H9 (cell line): ENCODE results near the gene SMAD6. TPM values are rescaled to one million over a fixed set of nuclear protein-coding genes. Genes with fewer than 3 reads are reported as not detected.

ENCODE experiments used
- DNase-seq: peaks from one replicate; pipeline ENCODE4 v3.0.0-alpha.2; 2017
- H2AFZ ChIP-seq: one replicate; pipeline ENCODE4 v1.6.1; 2013; ENCODE audit warnings: mild to moderate bottlenecking, low read length, control low read depth, moderate library complexity
- H2AK5ac ChIP-seq: 2 replicates; pipeline ENCODE4 v1.6.1; 2013; ENCODE audit warnings: low read length, control low read depth, mixed read lengths; ENCODE audit not compliant: insufficient read length
- H2BK120ac ChIP-seq: one replicate; pipeline ENCODE4 v1.6.1; 2013; ENCODE audit warnings: low read depth, mild to moderate bottlenecking, low read length, control low read depth, inconsistent platforms; ENCODE audit not compliant: poor library complexity, severe bottlenecking
- H2BK12ac ChIP-seq: 2 replicates; pipeline ENCODE4 v1.6.1; 2013; ENCODE audit warnings: low read length, control low read depth, mixed read lengths, low read depth; ENCODE audit not compliant: insufficient read length
- H2BK15ac ChIP-seq: 2 replicates; pipeline ENCODE4 v1.6.1; 2013; ENCODE audit warnings: low read depth, low read length, control low read depth
- H2BK20ac ChIP-seq: one replicate; pipeline ENCODE4 v1.6.1; 2013; ENCODE audit warnings: low read depth, mild to moderate bottlenecking, low read length, control low read depth, inconsistent platforms; ENCODE audit not compliant: poor library complexity, severe bottlenecking
- H2BK5ac ChIP-seq: 2 replicates; pipeline ENCODE4 v1.6.1; 2013; ENCODE audit warnings: low read length, control low read depth, mixed read lengths; ENCODE audit not compliant: insufficient read length
- H3K14ac ChIP-seq: 2 replicates; pipeline ENCODE4 v1.6.1; 2013; ENCODE audit warnings: low read length, control low read depth; ENCODE audit not compliant: insufficient read depth
- H3K18ac ChIP-seq: 2 replicates; pipeline ENCODE4 v1.6.1; 2013; ENCODE audit warnings: low read depth, mild to moderate bottlenecking, mixed read lengths, low read length, control low read depth; ENCODE audit not compliant: insufficient read length
- H3K23ac ChIP-seq: 2 replicates; pipeline ENCODE4 v1.6.1; 2013; ENCODE audit warnings: low read length, control low read depth, mixed read lengths, low read depth; ENCODE audit not compliant: insufficient read length
- H3K23me2 ChIP-seq: 2 replicates; pipeline ENCODE4 v1.6.1; 2013; ENCODE audit warnings: low read depth, mild to moderate bottlenecking, mixed read lengths, low read length, control low read depth; ENCODE audit not compliant: insufficient read length, poor library complexity, severe bottlenecking
- H3K27ac ChIP-seq: 2 replicates; pipeline ENCODE4 v1.5.1; 2013; ENCODE audit warnings: low read length, control low read depth, mixed read lengths, low read depth; ENCODE audit not compliant: insufficient read length
- H3K27me3 ChIP-seq: 2 replicates; pipeline ENCODE4 v1.6.1; 2013; ENCODE audit warnings: low read length, control low read depth, inconsistent platforms; ENCODE audit not compliant: insufficient read depth
- H3K4ac ChIP-seq: 2 replicates; pipeline ENCODE4 v1.6.1; 2013; ENCODE audit warnings: low read depth, mild to moderate bottlenecking, control low read depth, inconsistent platforms, low read length, moderate library complexity
- H3K4me1 ChIP-seq: 2 replicates; pipeline ENCODE4 v1.6.1; 2013; ENCODE audit warnings: low read length, control low read depth, inconsistent platforms; ENCODE audit not compliant: insufficient read depth
- H3K4me2 ChIP-seq: 2 replicates; pipeline ENCODE4 v1.6.1; 2013; ENCODE audit warnings: low read length, control low read depth, mixed read lengths; ENCODE audit not compliant: insufficient read length, insufficient read depth
- H3K56ac ChIP-seq: 2 replicates; pipeline ENCODE4 v1.6.1; 2013; ENCODE audit warnings: low read depth, mild to moderate bottlenecking, mixed read lengths, low read length, control low read depth; ENCODE audit not compliant: insufficient read length
- H3K79me1 ChIP-seq: 2 replicates; pipeline ENCODE4 v1.6.1; 2013; ENCODE audit warnings: low read depth, mild to moderate bottlenecking, moderate library complexity, low read length, control low read depth, inconsistent platforms; ENCODE audit not compliant: insufficient read depth, poor library complexity, severe bottlenecking
- H3K79me2 ChIP-seq: 2 replicates; pipeline ENCODE4 v1.6.1; 2013; ENCODE audit warnings: low read length, control low read depth, inconsistent platforms; ENCODE audit not compliant: insufficient read depth
- H3K9ac ChIP-seq: 2 replicates; pipeline ENCODE4 v1.6.1; 2013; ENCODE audit warnings: low read length, control low read depth, mixed read lengths; ENCODE audit not compliant: insufficient read length; ENCODE audit errors: extremely low read depth
- H3K9me3 ChIP-seq: one replicate; pipeline ENCODE4 v1.6.1; 2013; ENCODE audit warnings: low read depth, low read length, inconsistent platforms; ENCODE audit not compliant: control insufficient read depth
- H3T11ph ChIP-seq: one replicate; pipeline ENCODE4 v1.6.1; 2013; ENCODE audit warnings: mild to moderate bottlenecking, low read length, control low read depth, inconsistent platforms
- H4K20me1 ChIP-seq: one replicate; pipeline ENCODE4 v1.6.1; 2013; ENCODE audit not compliant: control insufficient read depth, insufficient read length, insufficient read depth
- H4K5ac ChIP-seq: 2 replicates; pipeline ENCODE4 v1.6.1; 2013; ENCODE audit warnings: low read depth, mild to moderate bottlenecking, mixed read lengths, low read length, control low read depth; ENCODE audit not compliant: insufficient read length
- H4K8ac ChIP-seq: replicated peaks from 2 replicates; pipeline ENCODE4 v1.6.1; 2013; ENCODE audit warnings: low read length, control low read depth, mixed read lengths, low read depth; ENCODE audit not compliant: insufficient read length
- H4K91ac ChIP-seq: 2 replicates; pipeline ENCODE4 v1.6.1; 2013; ENCODE audit warnings: low read depth, mild to moderate bottlenecking, moderate library complexity, mixed read lengths, low read length, control low read depth; ENCODE audit not compliant: insufficient read length
- H3K27ac Mint-ChIP-seq, 3 experiments: 2 replicates in 2 of 3; 3 replicates in 1 of 3; pipeline ENCODE4 v1.8.0; 2020 to 2021; ENCODE audit warnings: mixed read lengths in 3 of 3, mild to moderate bottlenecking in 1 of 3, moderate library complexity in 1 of 3
- H3K27me3 Mint-ChIP-seq: 2 replicates; pipeline ENCODE4 v1.8.0; 2021; ENCODE audit warnings: low read depth, mild to moderate bottlenecking, moderate library complexity, mixed read lengths
- H3K36me3 Mint-ChIP-seq, 3 experiments: 2 replicates in 2 of 3; 3 replicates in 1 of 3; pipeline ENCODE4 v1.8.0; 2020 to 2021; ENCODE audit warnings: low read depth in 3 of 3, mixed read lengths in 3 of 3; ENCODE audit not compliant: insufficient read depth in 1 of 3
- H3K4me1 Mint-ChIP-seq, 2 experiments: 2 replicates each; pipeline ENCODE4 v1.8.0; 2020; ENCODE audit warnings: mixed read lengths in 2 of 2
- H3K4me3 Mint-ChIP-seq, 2 experiments: 2 replicates in 1 of 2; 3 replicates in 1 of 2; pipeline ENCODE4 v1.8.0; 2020 to 2021; ENCODE audit warnings: mild to moderate bottlenecking in 2 of 2, mixed read lengths in 2 of 2, moderate library complexity in 1 of 2
- H3K9me3 Mint-ChIP-seq, 2 experiments: 2 replicates in 1 of 2; 3 replicates in 1 of 2; pipeline ENCODE4 v1.8.0; 2020; ENCODE audit warnings: mild to moderate bottlenecking in 2 of 2, mixed read lengths in 2 of 2, moderate library complexity in 1 of 2
- CTCF ChIP-seq: fragments of 200-600 bp; sonication (generic); conservative IDR thresholded peaks from 3 replicates; pipeline ENCODE4 v1.8.0; 2021; ENCODE audit warnings: antibody characterized with exemption, mild to moderate bottlenecking
- WGBS: extraction: QIAGEN DNeasy Blood & Tissue Kit; methylation state at CpG from one replicate; pipeline ENCODE4 v1.1.7; 2013; ENCODE audit warnings: missing lambda C conversion rate, low lambda C conversion rate, mixed read lengths; ENCODE audit not compliant: insufficient read length; ENCODE audit errors: extremely low coverage; 5-methylcytosine and 5-hydroxymethylcytosine counted together
- total RNA-seq: library from RNA; stranded (reverse); gene quantifications from 2 replicates; pipeline ENCODE4 v1.2.1, GENCODE V29; 2021

SMAD6 gene
- total RNA-seq, 1 experiment from 2014 or later, result 6.0 TPM

GRCh38 chr15:66740802-66741201, 38.8 kb downstream of the SMAD6 start:
- no peak overlapping the region for H2BK120ac ChIP-seq
- Mint-ChIP-seq H3K4me1 (peaks cover 16 to 19% of the 10 kb centered on the region in 2 experiments), H3K36me3 (no peaks in the 10 kb centered on the region; a peak in 1 of 7 replicates), H3K9me3 (no peaks in the 10 kb centered on the region), H3K4me3 (no peak overlapping the region), H3K27ac (no peak overlapping the region), H3K27me3 (no peaks in the 10 kb centered on the region)
- no peak overlapping the region for H4K5ac ChIP-seq
- H3K9me3 ChIP-seq, result no peaks in the 10 kb centered on the region
- no peak overlapping the region for H3K27ac ChIP-seq
- H3K4me2 ChIP-seq, result no peak overlapping the region
- H3K79me2 ChIP-seq, result no peaks in the 10 kb centered on the region
- no peak for TF ChIP-seq CTCF
- no peak overlapping the region for H3K14ac ChIP-seq
- H2AK5ac ChIP-seq, result no peak overlapping the region
- H3K4me1 ChIP-seq, result peaks cover 8% of the 10 kb centered on the region; the same call in 1 of the 2 replicates
- H3K27me3 ChIP-seq, result no peaks in the 10 kb centered on the region
- DNase-seq, result no peak
- no peak overlapping the region for H3K23ac ChIP-seq
- H2BK20ac ChIP-seq, result no peak overlapping the region
- no peaks in the 10 kb centered on the region for H3K79me1 ChIP-seq
- no peak overlapping the region for H4K8ac ChIP-seq
- H3K56ac ChIP-seq, result no peak overlapping the region
- no peak overlapping the region for H2AFZ ChIP-seq
- no peak overlapping the region for H3K4ac ChIP-seq
- WGBS, result no CpG with 5 or more reads among the region's 8 CpGs
- H4K20me1 ChIP-seq, result peaks cover 2% of the 10 kb centered on the region
- no peak overlapping the region for H2BK12ac ChIP-seq
- no peak overlapping the region for H2BK5ac ChIP-seq
- H4K91ac ChIP-seq, result no peak overlapping the region
- H3K9ac ChIP-seq, result no peak overlapping the region
- H3T11ph ChIP-seq, result no peak overlapping the region
- no peaks in the 10 kb centered on the region for H3K23me2 ChIP-seq
- H3K18ac ChIP-seq, result no peak overlapping the region
- H2BK15ac ChIP-seq, result no peak overlapping the region
